ENCODE data around the gene ITGA6. TPM values are rescaled to one million over a fixed set of nuclear protein-coding genes. Genes with fewer than 3 reads are reported as not detected.

The ITGA6 gene
- total RNA-seq, 1 experiment from 2014 or later: 78.3 TPM

GRCh38 chr2:172555272-172555521 is 127.8 kb downstream of the ITGA6 start:
- no peak for DNase-seq
- Histone ChIP-seq H3K9ac (ENCODE audit: extremely low read depth, insufficient read length, low read length) (peak overlapping the region; percentile 75), H4K5ac (ENCODE audit: insufficient read length, low read depth, low read length) (no peak overlapping the region), H3K23ac (ENCODE audit: insufficient read length, low read depth, low read length) (no peak overlapping the region), H3K4me1 (ENCODE audit: insufficient read depth, low read length) (peaks cover 11% of the 10 kb centered on the region; the same call in 1 of the 2 replicates), H3K27me3 (ENCODE audit: insufficient read depth, low read length) (no peaks in the 10 kb centered on the region), H2BK12ac (ENCODE audit: insufficient read length, low read depth, low read length) (no peak overlapping the region), H2BK15ac (ENCODE audit: low read depth, low read length) (no peak overlapping the region), H2AFZ (ENCODE audit: low read length) (no peak overlapping the region), H4K8ac (replicated peaks; ENCODE audit: insufficient read length, low read depth, low read length) (no peak overlapping the region), H3K4ac (ENCODE audit: low read depth, low read length) (no peak overlapping the region), H4K91ac (ENCODE audit: insufficient read length, low read depth, low read length) (no peak overlapping the region), H3K14ac (ENCODE audit: insufficient read depth, low read length) (no peak overlapping the region), H3K23me2 (ENCODE audit: insufficient read length, low read depth, low read length, poor library complexity, severe bottlenecking) (peaks cover 4% of the 10 kb centered on the region), H2BK120ac (ENCODE audit: low read depth, low read length, poor library complexity, severe bottlenecking) (no peak overlapping the region), H3K27ac (ENCODE audit: insufficient read length, low read depth, low read length) (no peak overlapping the region), H3K79me2 (ENCODE audit: insufficient read depth, low read length) (peaks cover 9% of the 10 kb centered on the region; the same call in 1 of the 2 replicates), H3T11ph (ENCODE audit: low read length) (no peak overlapping the region), H2BK5ac (ENCODE audit: insufficient read length, low read length) (no peak overlapping the region), H2AK5ac (ENCODE audit: insufficient read length, low read length) (no peak overlapping the region), H3K56ac (ENCODE audit: insufficient read length, low read depth, low read length) (no peak overlapping the region), H2BK20ac (ENCODE audit: low read depth, low read length, poor library complexity, severe bottlenecking) (no peak overlapping the region), H3K9me3 (ENCODE audit: control insufficient read depth, low read depth, low read length) (no peaks in the 10 kb centered on the region), H3K4me2 (ENCODE audit: insufficient read depth, insufficient read length, low read length) (peak overlapping the region; percentile 44), H4K20me1 (ENCODE audit: control insufficient read depth, insufficient read depth, insufficient read length) (no peaks in the 10 kb centered on the region), H3K79me1 (ENCODE audit: insufficient read depth, low read depth, low read length, poor library complexity, severe bottlenecking) (no peaks in the 10 kb centered on the region), H3K18ac (ENCODE audit: insufficient read length, low read depth, low read length) (peak overlapping the region; percentile 92)
- Mint-ChIP-seq H3K27me3 (ENCODE audit: low read depth) (no peaks in the 10 kb centered on the region; the same call in 1 of the 2 replicates), H3K4me1 (peaks cover 68 to 73% of the 10 kb centered on the region in 2 experiments), H3K4me3 (peak overlapping the region; percentile 83 to 91), H3K9me3 (peaks cover 0 to 4% of the 10 kb centered on the region in 2 experiments; a peak in 3 of 5 replicates), H3K36me3 (ENCODE audit: insufficient read depth in 1 of 3, low read depth in 3 of 3) (peaks cover 12 to 24% (median 19%) of the 10 kb centered on the region in 3 experiments; a peak in 6 of 7 replicates), H3K27ac (peak overlapping the region; percentile 80 to 97 (median 94))
- no CpG with 5 or more reads among the region's 8 CpGs for WGBS (ENCODE audit: extremely low coverage, insufficient read length, low lambda C conversion rate)
- TF ChIP-seq CTCF (conservative IDR thresholded peaks at IDR 0.05): no peak

Other genes with a start within 250 kb of the ITGA6 start
- 74.4 and 74.7 TPM in 2 replicates for gene PDK1, start 128.5 kb downstream of the ITGA6 start, total RNA-seq (2021)

All from H9 (cell line).